K562 (cell line): Measurements from ENCODE around the gene NRP1. TPM values are rescaled to one million over a fixed set of nuclear protein-coding genes. Genes with fewer than 3 reads are reported as not detected.

Experiments
- ATAC-seq: fragments of 200-7000 bp; cut with Tn5 transposase; 3 replicates; pipeline ENCODE4 v1.9.1; 2020; ENCODE audit warnings: moderate library complexity
- BruUV-seq: library from RNA; stranded (reverse); fragments of 400-500 nt; replicated peaks from 2 replicates; lab custom pipeline; 2021; lab: Mats Ljungman, UMichigan
- CTCF ChIA-PET: fragments of 300-600 bp; formaldehyde crosslinking; extraction: SDS; loops from one replicate; lab custom pipeline; 2021; ENCODE audit warnings: low intra/inter-chr PET ratio; lab: Yijun Ruan, JAX
- POLR2A ChIA-PET: fragments of 300-600, 350-650 bp; sonication (Branson Sonifier 250); formaldehyde crosslinking; extraction: SDS; loops from one replicate; lab custom pipeline; 2021; ENCODE audit warnings: antibody characterized with exemption, inconsistent platforms; lab: Yijun Ruan, JAX
- DNase-seq, 4 experiments: peaks; one replicate each; pipeline versions ENCODE4 v3.0.0 to v3.0.0-alpha.2; 2011 to 2018; ENCODE audit warnings: low spot score in 3 of 4, mixed read lengths in 3 of 4; ENCODE audit errors: extremely low read depth in 1 of 4
- FAIRE-seq: peaks from 2 replicates; lab custom pipeline; 2011; peaks lifted over from hg19 to GRCh38; lab: Jason Lieb, UNC
- H2AFZ ChIP-seq: 2 replicates; pipeline ENCODE4 v1.6.0; 2011; ENCODE audit warnings: low read depth, low read length, control low read depth, inconsistent platforms
- H3K27ac ChIP-seq: fragments of 200-600 bp; 3 replicates; pipeline ENCODE4 v1.8.0; 2011; ENCODE audit warnings: low read depth, mild to moderate bottlenecking, control low read depth, inconsistent platforms, low read length, moderate library complexity, mixed read lengths; ENCODE audit errors: extremely low read depth
- H3K27me3 ChIP-seq, 2 experiments: fragments of 300-600 bp in 1 of 2; 2 replicates in 1 of 2; 3 replicates in 1 of 2; pipeline versions ENCODE4 v1.6.0 to v1.8.0; 2011; ENCODE audit warnings: inconsistent platforms in 2 of 2, low read length in 2 of 2, mild to moderate bottlenecking in 1 of 2, mixed read lengths in 1 of 2, moderate library complexity in 1 of 2; ENCODE audit not compliant: control insufficient read depth in 2 of 2, insufficient read depth in 2 of 2
- H3K36me3 ChIP-seq: fragments of 300-600 bp; 3 replicates; pipeline ENCODE4 v1.8.0; 2011; ENCODE audit warnings: mild to moderate bottlenecking, low read length, inconsistent platforms; ENCODE audit not compliant: control insufficient read depth, insufficient read depth
- H3K4me1 ChIP-seq, 2 experiments: fragments of 200-600 bp in 1 of 2; replicated peaks in 1 of 2; 2 replicates in 1 of 2; 3 replicates in 1 of 2; pipeline versions ENCODE4 v1.5.1 to v1.8.0; 2011; ENCODE audit warnings: inconsistent platforms in 2 of 2, low read length in 2 of 2, mild to moderate bottlenecking in 1 of 2, mixed read lengths in 1 of 2, moderate library complexity in 1 of 2; ENCODE audit not compliant: control insufficient read depth in 2 of 2, insufficient read depth in 2 of 2
- H3K4me2 ChIP-seq: 2 replicates; pipeline ENCODE4 v1.6.1; 2011; ENCODE audit warnings: low read length, control low read depth, inconsistent platforms, mixed read lengths; ENCODE audit not compliant: insufficient read depth
- H3K4me3 ChIP-seq: fragments of 200-600 bp; sonication (generic), shearing (Covaris generic); 2 replicates; pipeline ENCODE4 v1.5.1; 2016; ENCODE audit warnings: control low read depth, inconsistent platforms
- H3K79me2 ChIP-seq: fragments of 200-600 bp; 3 replicates; pipeline ENCODE4 v1.8.0; 2011; ENCODE audit warnings: low read length, inconsistent platforms; ENCODE audit not compliant: control insufficient read depth, insufficient read depth
- H3K9ac ChIP-seq, 2 experiments: 2 replicates each; pipeline versions ENCODE4 v1.6.0 to v1.6.1; 2011; ENCODE audit warnings: low read depth in 2 of 2, low read length in 2 of 2, control low read depth in 1 of 2, inconsistent platforms in 1 of 2, mild to moderate bottlenecking in 1 of 2, mixed read lengths in 1 of 2; ENCODE audit not compliant: insufficient read depth in 1 of 2
- H3K9me1 ChIP-seq: one replicate; pipeline ENCODE4 v1.6.0; 2011; ENCODE audit warnings: inconsistent platforms, mild to moderate bottlenecking, low read length, moderate library complexity; ENCODE audit not compliant: control insufficient read depth, insufficient read depth
- H3K9me3 ChIP-seq: replicated peaks from 2 replicates; pipeline ENCODE4 v1.5.1; 2011; ENCODE audit warnings: low read depth, low read length, inconsistent platforms; ENCODE audit not compliant: control insufficient read depth, insufficient read depth
- H4K20me1 ChIP-seq: replicated peaks from 2 replicates; pipeline ENCODE4 v1.6.1; 2011; ENCODE audit warnings: low read length, inconsistent platforms, mixed read lengths; ENCODE audit not compliant: control insufficient read depth, insufficient read depth
- FOXP4 ChIP-seq: sonication (generic); formaldehyde crosslinking; IDR thresholded peaks from 2 replicates; pipeline ENCODE4 v1.8.0; 2022; ENCODE audit warnings: mild to moderate bottlenecking, missing genetic modification reagents, borderline replicate concordance
- MAX ChIP-seq: sonication (generic); formaldehyde crosslinking; IDR thresholded peaks from 2 replicates; pipeline ENCODE4 v1.9.0; 2022; ENCODE audit warnings: mild to moderate bottlenecking, missing genetic modification reagents
- MCM2 ChIP-seq: fragments of 450-650 bp; IDR thresholded peaks from 2 replicates; pipeline ENCODE4 v1.6.1; 2017; ENCODE audit warnings: low read depth, mild to moderate bottlenecking
- STAT5A ChIP-seq: IDR thresholded peaks from 2 replicates; pipeline ENCODE4 v1.6.1; 2012; ENCODE audit warnings: low read length, inconsistent platforms, borderline replicate concordance
- USF1 ChIP-seq: sonication (generic); formaldehyde crosslinking; IDR thresholded peaks from 2 replicates; pipeline ENCODE4 v1.9.0; 2022; ENCODE audit warnings: mild to moderate bottlenecking, missing genetic modification reagents
- ZBTB40 ChIP-seq, 2 experiments: fragments of 450-650 bp in 1 of 2; sonication (generic) in 1 of 2; formaldehyde crosslinking in 1 of 2; IDR thresholded peaks; 2 replicates each; pipeline versions ENCODE4 v1.7.1 to v1.9.0; 2016 to 2022; ENCODE audit warnings: inconsistent platforms in 1 of 2, mild to moderate bottlenecking in 1 of 2, missing genetic modification reagents in 1 of 2
- WGBS: fragments of 100-300 bp; shearing (Covaris generic); methylation state at CpG from one replicate; pipeline ENCODE4 v1.1.6; 2016; ENCODE audit warnings: low coverage, mixed read lengths; ENCODE audit not compliant: insufficient coverage; ENCODE audit errors: missing lambda C conversion rate; 5-methylcytosine and 5-hydroxymethylcytosine counted together
- in situ Hi-C: fragments of 300-500 bp; cut with MboI; formaldehyde crosslinking; loops from 4 replicates; pipeline ENCODE4 v1.15.0; 2018; ENCODE audit warnings: inconsistent platforms, mixed read lengths
- intact Hi-C: fragments of 100-400 bp; cut with micrococcal nuclease; formaldehyde crosslinking; loops from 2 replicates; pipeline ENCODE4 v1.14.2; 2022
- polyA plus RNA-seq, 8 experiments: library from polyadenylated mRNA; depleted of rRNA in 4 of 8; stranded (reverse) in 5 of 8; unstranded in 3 of 8; fragments of >200 nt; fragmentation: Nextera tagmentation in 2 of 8; fragmentation: Illumina TruSeq in 1 of 8; extraction: Ambion mirVana in 2 of 8; extraction: Trizol in 1 of 8; gene quantifications; 2 replicates each; pipeline versions ENCODE4 v1.2.1 to v1.2.3, GENCODE V29; 2011 to 2014; ENCODE audit warnings: inconsistent platforms in 1 of 8, missing spikeins in 1 of 8
- total RNA-seq, 7 experiments: library from RNA; depleted of rRNA in 6 of 7; stranded (reverse); fragments of >200 nt in 6 of 7; fragmentation: Illumina TruSeq in 2 of 7; extraction: Trizol in 2 of 7; gene quantifications; 2 replicates each; pipeline versions ENCODE4 v1.2.1 to v1.2.3, GENCODE V29; 2011 to 2021; ENCODE audit warnings: low replicate concordance in 1 of 7

The NRP1 gene
- total and polyA plus RNA-seq, 9 of the 15 experiments (the other 6 are each of a cell fraction or from before 2014, with no cell fraction given), result 0.01 to 0.38 (median 0.04) TPM; not detected in 5

GRCh38 chr10:33311640-33312039 is 22.8 kb downstream of the NRP1 start:
- 0% methylated on average over 1 of the region's 1 CpG for whole genome bisulfite sequencing
- Histone ChIP-seq H4K20me1 (no peaks in the 10 kb centered on the region), H3K9me3 (no peaks in the 10 kb centered on the region), H3K9ac (no peak overlapping the region), H3K4me3 (no peak overlapping the region), H3K27me3 (peaks cover 0 to 6% of the 10 kb centered on the region in 2 experiments; a peak in 1 of 5 replicates), H3K4me2 (no peak overlapping the region), H3K27ac (no peak overlapping the region), H2AFZ (no peak overlapping the region), H3K79me2 (no peaks in the 10 kb centered on the region), H3K9me1 (no peaks in the 10 kb centered on the region), H3K4me1 (no peaks in the 10 kb centered on the region), H3K36me3 (no peaks in the 10 kb centered on the region)
- CTCF ChIA-PET, result no interaction called here
- no TSS peak for BruUV-seq
- in situ Hi-C loops, result no loop called here
- TF ChIP-seq FOXP4 (CRISPR knock-in tag) (no peak), ZBTB40 (IDR thresholded peaks at IDR 0.05) (no peak), ZBTB40 (CRISPR knock-in tag; IDR thresholded peaks at IDR 0.05) (no peak), USF1 (CRISPR knock-in tag) (no peak), STAT5A (no peak), MCM2 (no peak), MAX (CRISPR knock-in tag) (no peak)
- intact Hi-C loops, result no loop called here
- no peak for FAIRE-seq
- POLR2A ChIA-PET, result no interaction called here
- no peak for ATAC-seq
- DNase-seq, result no peak
